Measurements from ENCODE around the gene GGN.

The GGN gene

DNA sequence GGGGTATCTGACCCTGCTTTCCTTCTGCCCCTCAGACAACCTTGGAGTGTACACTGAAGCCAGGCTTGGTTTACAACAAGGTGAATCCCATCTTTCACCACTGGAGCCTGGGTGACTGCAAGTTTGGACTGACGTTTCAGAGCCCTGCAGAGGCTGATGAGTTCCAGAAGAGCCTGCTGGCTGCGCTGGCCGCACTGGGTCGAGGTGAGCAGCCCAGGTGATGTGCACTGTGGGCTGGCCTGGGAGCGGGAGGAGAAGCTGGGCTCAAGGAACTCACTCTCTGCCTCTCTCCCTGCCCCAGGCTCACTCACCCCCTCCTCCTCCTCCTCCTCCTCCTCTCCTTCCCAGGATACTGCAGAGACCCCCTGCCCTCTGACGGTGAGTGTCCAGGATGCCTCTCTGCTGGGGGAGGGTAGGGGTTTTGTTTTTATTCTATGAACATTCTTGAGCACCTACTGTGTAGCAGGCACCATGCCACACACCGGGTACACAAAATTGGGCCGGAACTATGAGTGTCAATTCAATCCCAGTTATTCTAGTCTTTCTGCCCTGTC is 4.2 kb upstream of the GGN start:
- TF ChIP-seq, protein P1, sequence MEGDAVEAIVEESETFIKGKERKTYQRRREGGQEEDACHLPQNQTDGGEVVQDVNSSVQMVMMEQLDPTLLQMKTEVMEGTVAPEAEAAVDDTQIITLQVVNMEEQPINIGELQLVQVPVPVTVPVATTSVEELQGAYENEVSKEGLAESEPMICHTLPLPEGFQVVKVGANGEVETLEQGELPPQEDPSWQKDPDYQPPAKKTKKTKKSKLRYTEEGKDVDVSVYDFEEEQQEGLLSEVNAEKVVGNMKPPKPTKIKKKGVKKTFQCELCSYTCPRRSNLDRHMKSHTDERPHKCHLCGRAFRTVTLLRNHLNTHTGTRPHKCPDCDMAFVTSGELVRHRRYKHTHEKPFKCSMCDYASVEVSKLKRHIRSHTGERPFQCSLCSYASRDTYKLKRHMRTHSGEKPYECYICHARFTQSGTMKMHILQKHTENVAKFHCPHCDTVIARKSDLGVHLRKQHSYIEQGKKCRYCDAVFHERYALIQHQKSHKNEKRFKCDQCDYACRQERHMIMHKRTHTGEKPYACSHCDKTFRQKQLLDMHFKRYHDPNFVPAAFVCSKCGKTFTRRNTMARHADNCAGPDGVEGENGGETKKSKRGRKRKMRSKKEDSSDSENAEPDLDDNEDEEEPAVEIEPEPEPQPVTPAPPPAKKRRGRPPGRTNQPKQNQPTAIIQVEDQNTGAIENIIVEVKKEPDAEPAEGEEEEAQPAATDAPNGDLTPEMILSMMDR (IDR thresholded peaks at IDR 0.05; ENCODE audit: insufficient read depth, low read depth, low read length, missing control alignments), result no peak

DNA sequence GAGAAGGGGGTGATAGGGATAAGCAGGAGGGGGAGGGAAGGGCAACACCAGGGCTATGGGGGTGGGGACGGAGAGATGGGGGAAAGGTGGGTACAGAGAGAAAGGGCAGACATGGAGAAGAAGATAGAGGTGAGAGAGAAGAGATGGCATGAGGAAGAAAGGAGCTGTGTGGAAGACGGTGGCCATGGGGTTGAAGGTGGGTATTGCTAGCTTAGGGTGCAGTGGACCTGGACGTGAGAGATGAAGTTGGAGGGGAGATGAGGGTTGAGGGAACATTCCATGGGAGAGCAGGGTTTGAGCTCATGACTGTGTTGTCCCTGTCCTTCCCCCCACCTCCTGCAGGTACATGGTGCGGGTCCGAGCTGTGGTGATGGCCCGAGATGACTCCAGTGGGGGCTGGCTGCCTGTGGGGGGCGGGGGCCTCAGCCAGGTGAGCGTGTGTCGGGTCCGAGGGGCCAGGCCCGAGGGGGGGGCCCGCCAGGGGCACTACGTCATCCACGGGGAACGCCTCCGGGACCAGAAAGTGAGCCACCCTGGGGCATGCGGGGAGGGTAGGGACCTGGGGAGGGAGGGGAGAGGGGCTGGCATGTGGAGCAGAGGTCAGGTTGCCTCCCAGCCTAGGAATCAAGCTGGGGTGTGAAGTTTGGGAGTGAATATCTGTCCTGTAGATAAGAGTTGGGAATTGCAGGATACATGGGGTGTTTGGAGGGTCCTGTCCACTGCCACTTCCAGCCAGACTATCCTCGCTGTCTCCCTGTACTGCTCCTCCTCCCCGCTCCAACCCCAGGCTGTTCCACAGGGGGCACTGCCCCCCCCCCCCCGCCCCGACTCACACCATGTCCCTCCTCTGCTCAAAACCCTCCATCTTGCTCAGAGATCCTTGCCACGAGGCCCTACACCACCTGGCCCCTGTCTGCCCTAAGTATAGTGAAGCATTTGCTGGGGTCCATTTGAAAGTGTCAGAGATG is 2.4 kb upstream of the GGN start:
- no peak for DNase-seq (ENCODE audit: low read depth)
- H3K4me3 ChIP-seq (ENCODE audit: low read length), result no peak overlapping the region
- TF ChIP-seq, protein P1 (IDR thresholded peaks at IDR 0.05; ENCODE audit: insufficient read depth, low read depth, low read length, missing control alignments), result no peak

More for the DNA sequence above, 4.2 kb upstream of the GGN start:
- DNase-seq (ENCODE audit: low read depth), result no peak
- no peak overlapping the region for H3K4me3 ChIP-seq (ENCODE audit: low read length)

DNA sequence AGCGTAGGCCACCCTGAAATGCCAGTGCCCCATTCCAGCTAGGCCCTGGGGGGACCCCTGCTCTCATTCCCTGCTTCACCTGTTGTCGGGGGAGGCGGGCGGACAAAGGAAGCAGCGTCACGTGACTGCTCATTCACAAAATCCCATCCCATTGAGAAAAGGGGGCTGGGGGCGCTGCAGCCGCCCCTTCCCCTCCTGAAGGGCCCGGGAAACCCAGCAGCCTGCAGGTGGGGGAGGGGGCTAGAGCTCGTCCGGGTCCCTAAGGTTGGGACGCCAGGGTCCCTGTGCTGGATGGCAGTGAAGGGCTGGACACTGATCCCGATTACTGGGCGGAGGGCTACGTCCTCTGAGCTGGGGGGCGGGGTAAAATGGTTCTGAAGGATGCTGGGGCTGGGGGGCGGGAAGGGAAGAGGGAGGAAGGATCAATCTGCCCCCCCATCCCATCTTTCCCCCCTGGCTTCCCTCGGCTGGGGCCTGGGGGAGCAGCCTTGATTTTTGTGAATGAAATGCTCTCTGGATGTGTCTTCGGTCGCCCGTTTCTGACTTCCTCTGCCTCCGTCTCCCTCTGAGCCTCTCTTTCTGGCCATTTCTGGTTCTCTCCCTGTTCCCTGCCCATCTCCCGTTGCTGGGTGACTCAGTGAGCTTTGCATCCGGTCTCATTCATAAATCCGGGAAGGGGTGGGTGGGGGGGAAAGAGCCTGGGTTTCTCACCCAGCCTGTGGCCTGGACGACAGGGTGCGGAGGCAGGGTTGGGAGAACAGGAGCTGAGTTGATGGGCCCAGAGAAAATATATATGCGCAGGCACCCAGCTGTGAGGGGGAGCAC is 1.5 kb upstream of the GGN start:
- TF ChIP-seq, protein P1 (IDR thresholded peaks at IDR 0.05; ENCODE audit: insufficient read depth, low read depth, low read length, missing control alignments), result no peak
- peak; percentile 73 for DNase-seq (ENCODE audit: low read depth)
- H3K4me3 ChIP-seq (ENCODE audit: low read length), result peak overlapping the region; percentile 65

DNA sequence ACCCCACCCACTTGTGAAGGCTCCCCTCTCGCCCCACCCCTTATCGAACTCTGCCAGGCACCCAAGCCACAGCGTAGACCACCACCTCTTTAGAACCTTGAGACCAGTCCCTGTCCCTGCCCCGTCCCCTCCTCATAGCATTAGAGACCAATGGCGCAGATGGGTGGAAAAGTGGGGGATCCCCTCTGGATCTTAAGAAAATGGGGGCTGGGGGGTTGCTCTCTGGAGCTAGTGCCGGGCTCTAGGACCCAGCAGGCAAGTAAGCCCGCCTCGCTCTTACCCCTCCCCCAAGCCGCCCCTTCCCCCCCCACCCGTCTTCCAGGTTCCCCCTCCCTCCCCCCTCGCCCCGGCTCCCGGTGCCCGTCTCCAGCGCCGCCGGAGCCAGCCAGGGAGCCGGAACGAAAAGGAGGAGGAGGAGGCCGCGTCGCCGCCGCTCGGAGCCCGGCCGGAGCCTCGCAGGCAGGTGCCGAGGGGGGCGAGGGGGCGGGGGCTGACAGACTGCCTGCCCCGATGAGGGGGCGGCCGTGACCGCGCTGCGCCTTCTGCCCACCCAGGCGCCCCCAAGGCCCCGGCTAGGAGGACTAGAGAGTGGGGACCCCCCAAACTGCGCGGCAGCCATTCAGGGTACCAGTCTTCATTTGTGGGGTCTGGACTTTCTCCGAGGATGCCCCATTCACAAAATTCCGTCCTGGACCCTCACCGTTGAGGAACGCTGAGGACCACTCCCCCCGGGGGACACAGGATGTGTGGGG is 691 bp upstream of the GGN start, which contains the start of gene SPRED3:
TSS of gene SPRED3 (plus strand) at position 349 of the 752 bp plus-strand sequence. CDS start 1,606 bp downstream, outside the sequence.
- peak within 1 kb of the TSS; percentile 65 for H3K4me3 ChIP-seq (ENCODE audit: low read length)
- TF ChIP-seq, protein P1 (IDR thresholded peaks at IDR 0.05; ENCODE audit: insufficient read depth, low read depth, low read length, missing control alignments), result no peak
- peak; percentile 63 for DNase-seq (ENCODE audit: low read depth)

DNA sequence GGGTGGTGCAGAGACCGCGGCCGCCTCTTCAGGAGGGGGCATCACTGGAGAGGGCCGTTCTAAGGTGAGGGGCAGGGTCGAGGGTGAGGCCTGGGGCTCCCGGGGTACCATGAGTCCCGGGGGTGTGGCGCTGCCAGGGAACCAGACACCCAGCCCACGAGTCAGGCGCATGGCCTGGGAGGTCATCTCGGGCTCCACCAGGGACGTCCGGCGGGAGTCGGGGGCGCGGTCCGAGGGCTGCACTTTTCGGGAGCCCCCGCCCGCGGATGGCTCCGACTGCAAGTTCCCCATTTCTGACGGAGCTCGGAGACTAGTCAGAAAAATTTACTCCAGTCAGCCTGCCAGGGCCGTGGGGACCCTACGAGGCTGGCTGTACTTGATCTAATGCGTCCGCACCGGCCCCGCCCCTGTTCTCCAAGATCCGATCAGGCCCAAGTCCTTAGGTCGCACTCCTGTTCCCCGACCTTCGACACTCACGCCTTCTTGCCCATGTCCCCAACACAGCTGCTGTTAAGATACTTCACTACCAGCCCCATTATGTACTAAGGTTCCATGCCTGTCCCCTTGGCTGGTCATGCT is 774 bp downstream of the GGN start:
- H3K4me3 ChIP-seq (ENCODE audit: low read length), result peak overlapping the region; percentile 65
- DNase-seq (ENCODE audit: low read depth), result no peak
- TF ChIP-seq, protein P1 (IDR thresholded peaks at IDR 0.05; ENCODE audit: insufficient read depth, low read depth, low read length, missing control alignments), result no peak
